Keratinocyte (primary cell): ENCODE results near the gene RBPJL. TPM values are rescaled to one million over a fixed set of nuclear protein-coding genes. Genes with fewer than 3 reads are reported as not detected.

Experiments used
- DNase-seq: peaks from one replicate; pipeline ENCODE4 v3.0.0-alpha.2; 2011; ENCODE audit warnings: low read depth, missing footprints, low spot score
- FAIRE-seq: peaks from 2 replicates; lab custom pipeline; 2011; peaks lifted over from hg19 to GRCh38; lab: Jason Lieb, UNC
- H2AFZ ChIP-seq: 2 replicates; pipeline ENCODE4 v1.6.0; 2012; ENCODE audit warnings: low read length, control low read depth, inconsistent platforms; ENCODE audit not compliant: control insufficient read depth
- H3K27ac ChIP-seq: 2 replicates; pipeline ENCODE4 v1.5.1; 2011; ENCODE audit warnings: low read length; ENCODE audit not compliant: control insufficient read depth, insufficient read depth
- H3K27me3 ChIP-seq: 3 replicates; pipeline ENCODE4 v1.6.0; 2011; ENCODE audit warnings: low read length; ENCODE audit not compliant: control insufficient read depth, insufficient read depth; ENCODE audit errors: extremely low read depth
- H3K36me3 ChIP-seq, 2 experiments: 2 replicates in 1 of 2; 3 replicates in 1 of 2; pipeline ENCODE4 v1.5.1; 2011; ENCODE audit warnings: low read length in 2 of 2, mild to moderate bottlenecking in 1 of 2; ENCODE audit not compliant: control insufficient read depth in 2 of 2, insufficient read depth in 2 of 2; ENCODE audit errors: extremely low read depth in 1 of 2
- H3K4me1 ChIP-seq: 3 replicates; pipeline ENCODE4 v1.5.1; 2011; ENCODE audit warnings: low read length; ENCODE audit not compliant: control insufficient read depth, insufficient read depth; ENCODE audit errors: extremely low read depth
- H3K4me2 ChIP-seq: 3 replicates; pipeline ENCODE4 v1.6.0; 2011; ENCODE audit warnings: low read depth, low read length; ENCODE audit not compliant: control insufficient read depth, insufficient read depth; ENCODE audit errors: extremely low read depth
- H3K4me3 ChIP-seq, 3 experiments: fragments of 200-600 bp in 1 of 3; sonication (generic) in 1 of 3; 2 replicates in 2 of 3; 3 replicates in 1 of 3; pipeline ENCODE4 v1.5.1; 2011 to 2016; ENCODE audit warnings: low read length in 3 of 3, mild to moderate bottlenecking in 3 of 3, control low read depth in 2 of 3, inconsistent platforms in 1 of 3, low read depth in 1 of 3, mixed read lengths in 1 of 3, mixed run types in 1 of 3, moderate library complexity in 1 of 3; ENCODE audit not compliant: control insufficient read depth in 2 of 3, insufficient read depth in 2 of 3; ENCODE audit errors: extremely low read depth in 1 of 3
- H3K79me2 ChIP-seq: 2 replicates; pipeline ENCODE4 v1.6.0; 2012; ENCODE audit warnings: low read length; ENCODE audit not compliant: control insufficient read depth, insufficient read depth
- H3K9ac ChIP-seq: 3 replicates; pipeline ENCODE4 v1.6.0; 2011; ENCODE audit warnings: low read length; ENCODE audit not compliant: control insufficient read depth, insufficient read depth; ENCODE audit errors: extremely low read depth
- H3K9me1 ChIP-seq: 3 replicates; pipeline ENCODE4 v1.6.0; 2011; ENCODE audit warnings: low read length; ENCODE audit not compliant: control insufficient read depth, insufficient read depth; ENCODE audit errors: extremely low read depth
- H3K9me3 ChIP-seq: 2 replicates; pipeline ENCODE4 v1.5.1; 2012; ENCODE audit warnings: low read depth, low read length; ENCODE audit not compliant: control insufficient read depth
- H4K20me1 ChIP-seq: 3 replicates; pipeline ENCODE4 v1.6.0; 2011; ENCODE audit warnings: low read length; ENCODE audit not compliant: control insufficient read depth, insufficient read depth; ENCODE audit errors: extremely low read depth
- CTCF ChIP-seq, 3 experiments: IDR thresholded peaks in 1 of 3; conservative IDR thresholded peaks in 1 of 3; optimal IDR thresholded peaks in 1 of 3; 2 replicates in 2 of 3; 3 replicates in 1 of 3; pipeline versions ENCODE3 to v1.5.1; 2011; ENCODE audit warnings: low read length in 3 of 3, mild to moderate bottlenecking in 3 of 3, moderate library complexity in 2 of 3, control low read depth in 1 of 3, inconsistent platforms in 1 of 3; ENCODE audit not compliant: insufficient read depth in 2 of 3; ENCODE audit errors: extremely low read depth in 1 of 3
- EZH2 ChIP-seq: IDR thresholded peaks from one replicate; pipeline ENCODE4 v1.6.1; 2012; ENCODE audit warnings: inconsistent platforms, mild to moderate bottlenecking, low read length, moderate library complexity
- dilution Hi-C: fragments of 300-500 bp; cut with MboI; formaldehyde crosslinking; loops from one replicate; pipeline ENCODE4 v1.7.0; 2020; ENCODE audit warnings: low sequenced_read_pairs; ENCODE audit not compliant: extremely low pct_ligation_motif_present
- polyA plus RNA-seq, 5 experiments: library from polyadenylated mRNA; depleted of rRNA in 3 of 5; stranded (reverse) in 3 of 5; stranded (forward) in 1 of 5; unstranded in 1 of 5; fragments of >200 nt; gene quantifications; 1 replicate in 1 of 5; 2 replicates in 3 of 5; 3 replicates in 1 of 5; pipeline versions ENCODE4 v1.2.1 to v1.2.3, GENCODE V29; 2011 to 2012; ENCODE audit warnings: missing spikeins in 2 of 5, low read depth in 1 of 5, low replicate concordance in 1 of 5

Gene RBPJL
- polyA plus RNA-seq, 1 donor (not counting 4 experiments of a cell fraction or from before 2014, with no cell fraction given) = not detected

DNA sequence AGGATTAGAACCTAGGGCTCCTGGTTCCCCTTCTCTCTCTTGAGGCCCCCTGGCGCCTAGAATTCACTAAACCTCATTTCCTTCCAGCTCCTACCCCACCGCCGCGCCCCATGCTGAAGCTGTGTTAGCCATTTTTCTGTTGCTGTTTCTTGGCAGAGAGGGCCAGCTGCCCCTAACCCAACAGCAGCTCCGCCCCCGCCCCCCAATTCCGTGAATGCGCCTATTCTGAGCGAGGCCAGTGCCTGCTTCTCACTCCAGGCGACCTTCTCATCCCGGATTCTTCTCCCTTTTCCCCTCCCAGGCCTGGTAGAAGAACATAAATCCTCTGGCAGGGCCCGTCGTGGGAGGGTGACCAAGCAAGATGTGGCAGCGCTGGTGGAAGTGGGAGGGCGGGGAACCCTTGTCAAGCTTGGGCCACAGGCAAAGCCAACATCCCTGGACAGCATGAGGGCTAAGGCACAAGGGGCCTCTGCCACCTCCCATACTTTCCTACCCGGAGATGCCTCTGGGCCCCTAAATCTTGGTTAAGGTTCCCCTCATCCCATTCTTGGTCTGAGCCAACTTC, 518 bp downstream of the RBPJL start:
- Histone ChIP-seq H3K36me3 (no peaks in the 10 kb centered on the region), H3K9me3 (no peaks in the 10 kb centered on the region), H3K79me2 (no peaks in the 10 kb centered on the region), H3K4me1 (no peaks in the 10 kb centered on the region), H3K27ac (no peak overlapping the region), H3K4me2 (no peak overlapping the region), H3K4me3 (no peak overlapping the region), H4K20me1 (no peaks in the 10 kb centered on the region), H3K9ac (no peak overlapping the region), H3K9me1 (no peaks in the 10 kb centered on the region), H3K27me3 (peaks cover 5% of the 10 kb centered on the region), H2AFZ (no peak overlapping the region)
- DNase-seq (no peak), FAIRE-seq (no peak)
- dilution Hi-C loops = no loop called here
- TF ChIP-seq CTCF (optimal IDR thresholded peaks at IDR 0.05 in 1 of 3, IDR thresholded peaks at IDR 0.05 in 1 of 3, conservative IDR thresholded peaks at IDR 0.05 in 1 of 3; ENCODE audit: extremely low read depth in 1 of 3, insufficient read depth in 2 of 3, low read length in 3 of 3) = no peak
- no peak for TF ChIP-seq EZH2

DNA sequence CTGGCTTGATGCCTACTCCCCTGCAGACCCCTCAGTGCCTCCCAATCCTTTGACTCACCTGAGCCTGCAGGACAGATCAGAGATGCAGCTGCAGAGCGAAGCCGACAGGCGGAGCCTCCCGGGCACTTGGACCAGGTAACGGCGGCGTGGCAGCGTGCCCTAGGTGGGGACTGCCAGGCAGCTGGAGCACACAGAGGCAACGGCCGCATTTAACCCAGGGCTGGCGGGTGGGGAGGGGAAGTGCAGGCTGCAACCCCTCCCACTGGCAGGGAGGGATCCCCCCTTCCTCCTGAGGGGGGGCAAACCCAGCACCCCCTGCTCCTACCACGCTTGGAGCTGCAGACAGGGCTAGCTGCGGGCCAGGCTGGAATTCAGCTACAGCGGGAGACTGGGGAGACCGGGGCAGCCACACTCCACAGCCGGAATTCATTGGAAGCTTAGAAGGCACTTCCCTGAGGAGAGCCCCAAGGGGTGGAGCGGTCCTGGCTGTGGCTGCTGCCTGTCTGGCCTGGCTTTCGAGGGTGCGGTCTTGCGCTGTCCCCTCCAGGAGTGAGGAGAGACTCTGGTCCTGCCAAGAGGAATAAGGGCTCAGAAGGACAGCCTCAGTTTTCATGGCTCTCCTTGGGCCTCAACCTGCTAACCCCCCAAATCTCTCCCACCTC, 1.6 kb downstream of the RBPJL start, which contains the start of gene MATN4:
Gene MATN4 (minus strand): TSS at position 183 of the 662 bp plus-strand sequence. CDS start 2,717 bp downstream, outside the sequence.
- no peaks in the 10 kb centered on the region for H3K9me1 ChIP-seq
- DNase-seq (no peak), FAIRE-seq (no peak)
- no peaks in the 10 kb centered on the region for H3K79me2 ChIP-seq
- H3K27me3 ChIP-seq = peaks cover 5% of the 10 kb centered on the region
- H3K4me1 ChIP-seq = no peaks in the 10 kb centered on the region
- H3K4me2 ChIP-seq = peak within 1 kb of the TSS; percentile 24
- dilution Hi-C loops = no loop called here
- H3K36me3 ChIP-seq = no peaks in the 10 kb centered on the region
- peak within 1 kb of the TSS; percentile 26 for H2AFZ ChIP-seq
- H3K9ac ChIP-seq = no peak within 1 kb of the TSS
- H3K27ac ChIP-seq = no peak within 1 kb of the TSS
- H3K9me3 ChIP-seq = no peaks in the 10 kb centered on the region
- TF ChIP-seq EZH2 (peak; percentile 35), CTCF (optimal IDR thresholded peaks at IDR 0.05 in 1 of 3, IDR thresholded peaks at IDR 0.05 in 1 of 3, conservative IDR thresholded peaks at IDR 0.05 in 1 of 3; ENCODE audit: extremely low read depth in 1 of 3, insufficient read depth in 2 of 3, low read length in 3 of 3) (peak; percentile 59 to 71 (median 60))
- no peaks in the 10 kb centered on the region for H4K20me1 ChIP-seq
- no peak within 1 kb of the TSS for H3K4me3 ChIP-seq
